Left ventricle myocardium inferior (tissue), 1 donor: ENCODE measurements around the gene SUSD4. TPM values are rescaled to one million over a fixed set of nuclear protein-coding genes. Genes with fewer than 3 reads are reported as not detected.
A peak's percentile ranks its signal among the peaks of the same experiment; 100 is the strongest.

Experiments used
- DNase-seq: peaks from one replicate; pipeline ENCODE4 v3.0.0-alpha.2; 2020
- H3K27ac ChIP-seq: fragments of 200-600 bp; replicated peaks from 2 replicates; pipeline ENCODE4 v1.8.0; 2021
- H3K27me3 ChIP-seq: fragments of 200-600 bp; 2 replicates; pipeline ENCODE4 v1.8.0; 2021; ENCODE audit warnings: low read depth
- H3K36me3 ChIP-seq: fragments of 200-600 bp; 2 replicates; pipeline ENCODE4 v1.8.0; 2021
- H3K4me1 ChIP-seq: fragments of 200-600 bp; 2 replicates; pipeline ENCODE4 v1.8.0; 2021
- H3K4me3 ChIP-seq: fragments of 200-600 bp; 2 replicates; pipeline ENCODE4 v1.8.0; 2021; ENCODE audit warnings: mild to moderate bottlenecking, moderate library complexity
- H3K9me3 ChIP-seq: fragments of 200-600 bp; replicated peaks from 2 replicates; pipeline ENCODE4 v1.8.0; 2021
- CTCF ChIP-seq: fragments of 200-600 bp; IDR thresholded peaks from 2 replicates; pipeline ENCODE4 v1.8.0; 2021; ENCODE audit warnings: antibody characterized with exemption, mild to moderate bottlenecking, borderline replicate concordance
- intact Hi-C: fragments of 100-400 bp; cut with micrococcal nuclease; formaldehyde crosslinking; loops from one replicate; pipeline ENCODE4 v1.11.0; 2022
- total RNA-seq: library from RNA; stranded (reverse); fragmentation: NEBNext Ultra II Directional; extraction: Animal tissue kit (Norgen Biotek cat#: 25700); gene quantifications from one replicate; pipeline ENCODE4 v1.2.1, GENCODE V29; 2021
- donor health status: DM: no; HTN: yes; CAD: no; lungs with severe emphysema.

SUSD4 gene
- total RNA-seq, 1 donor from 2014 or later, result 2.5 TPM

- no peak for TF ChIP-seq CTCF
- intact Hi-C loops, result no loop called here
- Histone ChIP-seq H3K36me3 (no peaks in the 10 kb centered on the region), H3K4me1 (peaks cover 23% of the 10 kb centered on the region), H3K9me3 (no peaks in the 10 kb centered on the region), H3K27me3 (peaks cover 6% of the 10 kb centered on the region), H3K4me3 (no peak overlapping the region), H3K27ac (no peak overlapping the region)
- DNase-seq, result no peak
Measured at GRCh38 chr1:223211323-223211985, 152.5 kb downstream of the SUSD4 start.

- TF ChIP-seq CTCF, result no peak
- Histone ChIP-seq H3K27ac (no peak overlapping the region), H3K4me3 (no peak overlapping the region), H3K36me3 (no peaks in the 10 kb centered on the region), H3K27me3 (peaks cover 6% of the 10 kb centered on the region), H3K4me1 (peaks cover 23% of the 10 kb centered on the region), H3K9me3 (no peaks in the 10 kb centered on the region)
- no peak for DNase-seq
- intact Hi-C loops, result no loop called here
Measured at GRCh38 chr1:223210788-223211120, 153.2 kb downstream of the SUSD4 start.

GRCh38 chr1:223209992-223210787 is 153.8 kb downstream of the SUSD4 start:
- intact Hi-C loops, result no loop called here
- Histone ChIP-seq H3K4me3 (no peak overlapping the region), H3K9me3 (no peaks in the 10 kb centered on the region), H3K27ac (no peak overlapping the region), H3K36me3 (no peaks in the 10 kb centered on the region), H3K27me3 (peaks cover 6% of the 10 kb centered on the region), H3K4me1 (peaks cover 23% of the 10 kb centered on the region)
- DNase-seq, result no peak
- TF ChIP-seq CTCF, result no peak

GRCh38 chr1:223209293-223209898 is 154.6 kb downstream of the SUSD4 start:
- peak overlapping the region; percentile 69 for H3K27ac ChIP-seq
- no peak overlapping the region for H3K4me3 ChIP-seq
- intact Hi-C loops, result no loop called here
- no peaks in the 10 kb centered on the region for H3K9me3 ChIP-seq
- peaks cover 6% of the 10 kb centered on the region for H3K27me3 ChIP-seq
- peaks cover 23% of the 10 kb centered on the region for H3K4me1 ChIP-seq
- H3K36me3 ChIP-seq, result no peaks in the 10 kb centered on the region
- no peak for TF ChIP-seq CTCF
- DNase-seq, result no peak

- peaks cover 6% of the 10 kb centered on the region for H3K27me3 ChIP-seq
- no peaks in the 10 kb centered on the region for H3K36me3 ChIP-seq
- intact Hi-C loops, result no loop called here
- no peaks in the 10 kb centered on the region for H3K9me3 ChIP-seq
- peaks cover 23% of the 10 kb centered on the region for H3K4me1 ChIP-seq
- H3K27ac ChIP-seq, result peak overlapping the region; percentile 69
- no peak overlapping the region for H3K4me3 ChIP-seq
- no peak for TF ChIP-seq CTCF
- DNase-seq, result no peak
Measured at GRCh38 chr1:223208164-223209076, 155.6 kb downstream of the SUSD4 start.
